NCI-H1930 (cell line): ENCODE data around the gene CFAP45.

ENCODE experiments used
- DNase-seq, 2 experiments: peaks; one replicate each; lab custom pipeline; 2025; lab: John Stamatoyannopoulos, UW

Gene CFAP45

GRCh38 chr1:159851407-159851806, 48.6 kb downstream of the CFAP45 start:
- no peak for DNase-seq

- DNase-seq = no peak
Observed at GRCh38 chr1:159849626-159850366, 50.2 kb downstream of the CFAP45 start.

GRCh38 chr1:159848326-159848725, 51.6 kb downstream of the CFAP45 start:
- DNase-seq = no peak

GRCh38 chr1:159847231-159847630, 52.7 kb downstream of the CFAP45 start:
- no peak for DNase-seq

- no peak for DNase-seq
Observed at GRCh38 chr1:159845751-159846629, 54.0 kb downstream of the CFAP45 start.

- no peak for DNase-seq
Observed at GRCh38 chr1:159843459-159843858, 56.5 kb downstream of the CFAP45 start.

- no peak for DNase-seq
Observed at GRCh38 chr1:159841749-159842148, 58.2 kb downstream of the CFAP45 start.

GRCh38 chr1:159839116-159839849, 60.7 kb downstream of the CFAP45 start:
- no peak for DNase-seq

- no peak for DNase-seq
Observed at GRCh38 chr1:159838715-159839114, 61.2 kb downstream of the CFAP45 start.

GRCh38 chr1:159835862-159836525, 64.0 kb downstream of the CFAP45 start:
- DNase-seq = no peak

GRCh38 chr1:159835356-159835755, 64.6 kb downstream of the CFAP45 start:
- no peak for DNase-seq

- no peak for DNase-seq
Observed at GRCh38 chr1:159832309-159832708, 67.7 kb downstream of the CFAP45 start.

- DNase-seq = no peak
Observed at GRCh38 chr1:159831412-159832141, 68.4 kb downstream of the CFAP45 start.

- DNase-seq = no peak
Observed at GRCh38 chr1:159830722-159831121, 69.2 kb downstream of the CFAP45 start.

GRCh38 chr1:159829822-159830465, 70.0 kb downstream of the CFAP45 start:
- no peak for DNase-seq

GRCh38 chr1:159829273-159829634, 70.7 kb downstream of the CFAP45 start:
- no peak for DNase-seq

GRCh38 chr1:159828581-159829272, 71.2 kb downstream of the CFAP45 start:
- no peak for DNase-seq

- DNase-seq = no peak
Observed at GRCh38 chr1:159828176-159828575, 71.8 kb downstream of the CFAP45 start.

- no peak for DNase-seq
Observed at GRCh38 chr1:159827549-159827948, 72.4 kb downstream of the CFAP45 start.

- DNase-seq = no peak
Observed at GRCh38 chr1:159827102-159827490, 72.9 kb downstream of the CFAP45 start.
